GM10266 (cell line): ENCODE measurements around the gene MTHFD2L.

Experiments
- DNase-seq: peaks from one replicate; pipeline ENCODE4 v3.0.0; 2012; ENCODE audit errors: extremely low spot score
- CTCF ChIP-seq: IDR thresholded peaks from 2 replicates; pipeline ENCODE4 v1.5.1; 2012; ENCODE audit warnings: mild to moderate bottlenecking, low read depth; ENCODE audit not compliant: control insufficient read depth, insufficient read depth; ENCODE audit errors: missing control alignments

The MTHFD2L gene

GRCh38 chr4:74111990-74112389 lies 45.9 kb upstream of the MTHFD2L start:
- no peak for TF ChIP-seq CTCF
- DNase-seq = no peak

- no peak for TF ChIP-seq CTCF
- DNase-seq = no peak
These were observed 45.4 kb upstream of the MTHFD2L start for GRCh38 chr4:74112399-74113105.

- no peak for DNase-seq
- TF ChIP-seq CTCF = no peak
These were observed 43.7 kb upstream of the MTHFD2L start for GRCh38 chr4:74114234-74114633.

GRCh38 chr4:74117024-74117534 lies 40.8 kb upstream of the MTHFD2L start:
- no peak for TF ChIP-seq CTCF
- DNase-seq = no peak

- TF ChIP-seq CTCF = no peak
- no peak for DNase-seq
These were observed 39.1 kb upstream of the MTHFD2L start for GRCh38 chr4:74118600-74119338.

- DNase-seq = no peak
- no peak for TF ChIP-seq CTCF
These were observed 37.8 kb upstream of the MTHFD2L start for GRCh38 chr4:74120086-74120485.
